A673 (cell line): ENCODE measurements around the gene FAM222B. TPM values are rescaled to one million over a fixed set of nuclear protein-coding genes. Genes with fewer than 3 reads are reported as not detected.
"Not testable (repeated sequence)": the region's sequence is repeated elsewhere in the genome, so short reads cannot be mapped to it uniquely, and the experiment has no call there.

Experiments
- BruUV-seq: library from RNA; stranded (reverse); fragments of 400-500 nt; replicated peaks from 2 replicates; lab custom pipeline; 2021; lab: Mats Ljungman, UMichigan
- CTCF ChIA-PET: fragments of 300-600 bp; sonication (Branson Sonifier 250); formaldehyde crosslinking; loops from one replicate; lab custom pipeline; 2022; ENCODE audit warnings: antibody characterized with exemption; lab: Charles Lee
- POLR2A ChIA-PET: fragments of 300-600 bp; sonication (Branson Sonifier 250); formaldehyde crosslinking; loops from one replicate; lab custom pipeline; 2022; ENCODE audit warnings: antibody characterized with exemption; ENCODE audit not compliant: low non-redundant PET; lab: Charles Lee
- DNase-seq: peaks from one replicate; pipeline ENCODE4 v3.0.0-alpha.2; 2015; ENCODE audit warnings: low spot score
- H3K27ac ChIP-seq: fragments of 200-600 bp; sonication (generic); 2 replicates; pipeline ENCODE4 v1.5.1; 2016; ENCODE audit warnings: mixed run types, low read depth, mild to moderate bottlenecking, mixed read lengths, antibody characterized with exemption, low read length; ENCODE audit not compliant: poor library complexity, severe bottlenecking
- H3K27me3 ChIP-seq: fragments of 200-600 bp; sonication (generic); replicated peaks from 2 replicates; pipeline ENCODE4 v1.6.1; 2017; ENCODE audit warnings: mixed run types, low read depth, mild to moderate bottlenecking, mixed read lengths, antibody characterized with exemption, low read length; ENCODE audit not compliant: insufficient read depth, poor library complexity
- H3K36me3 ChIP-seq: fragments of 200-600 bp; sonication (generic); 2 replicates; pipeline ENCODE4 v1.6.1; 2016; ENCODE audit warnings: mixed run types, mild to moderate bottlenecking, mixed read lengths, antibody characterized with exemption, low read length; ENCODE audit not compliant: insufficient read depth, poor library complexity, severe bottlenecking
- H3K4me1 ChIP-seq: fragments of 200-600 bp; sonication (generic); 2 replicates; pipeline ENCODE4 v1.6.1; 2017; ENCODE audit warnings: mixed run types, mild to moderate bottlenecking, mixed read lengths, antibody characterized with exemption, low read length; ENCODE audit not compliant: insufficient read depth, poor library complexity, severe bottlenecking
- H3K4me3 ChIP-seq: fragments of 200-600 bp; sonication (generic); 2 replicates; pipeline ENCODE4 v1.5.1; 2016; ENCODE audit warnings: low read depth, mixed run types, mild to moderate bottlenecking, mixed read lengths, low read length; ENCODE audit not compliant: poor library complexity, severe bottlenecking
- H3K9me3 ChIP-seq: fragments of 200-600 bp; sonication (generic); 2 replicates; pipeline ENCODE4 v1.6.1; 2016; ENCODE audit warnings: mixed run types, low read depth, mild to moderate bottlenecking, mixed read lengths, antibody characterized with exemption, low read length; ENCODE audit not compliant: poor library complexity, severe bottlenecking
- EZH2 ChIP-seq: fragments of 200-600 bp; sonication (generic); IDR thresholded peaks from 2 replicates; pipeline ENCODE4 v1.6.1; 2017; ENCODE audit warnings: borderline replicate concordance, low read depth, mild to moderate bottlenecking, mixed read lengths, antibody characterized with exemption, low read length; ENCODE audit not compliant: poor library complexity, severe bottlenecking
- intact Hi-C: fragments of 100-400 bp; cut with micrococcal nuclease; formaldehyde crosslinking; loops from one replicate; pipeline ENCODE4 v1.10.0; 2022; ENCODE audit not compliant: unreplicated experiment
- total RNA-seq: library from RNA; stranded (reverse); gene quantifications from 2 replicates; pipeline ENCODE4 v1.2.3, GENCODE V29; 2021
- TF ChIP-seq, protein P1 (sequence below): fragments of 300-800, 200-600 bp; sonication (generic); conservative IDR thresholded peaks from 2 replicates; pipeline ENCODE4 v1.5.1; 2017; ENCODE audit warnings: low read depth, mild to moderate bottlenecking, antibody characterized with exemption, low read length, moderate library complexity, mixed read lengths

FAM222B gene
- total RNA-seq, 1 experiment from 2014 or later: 27.3 TPM

DNA sequence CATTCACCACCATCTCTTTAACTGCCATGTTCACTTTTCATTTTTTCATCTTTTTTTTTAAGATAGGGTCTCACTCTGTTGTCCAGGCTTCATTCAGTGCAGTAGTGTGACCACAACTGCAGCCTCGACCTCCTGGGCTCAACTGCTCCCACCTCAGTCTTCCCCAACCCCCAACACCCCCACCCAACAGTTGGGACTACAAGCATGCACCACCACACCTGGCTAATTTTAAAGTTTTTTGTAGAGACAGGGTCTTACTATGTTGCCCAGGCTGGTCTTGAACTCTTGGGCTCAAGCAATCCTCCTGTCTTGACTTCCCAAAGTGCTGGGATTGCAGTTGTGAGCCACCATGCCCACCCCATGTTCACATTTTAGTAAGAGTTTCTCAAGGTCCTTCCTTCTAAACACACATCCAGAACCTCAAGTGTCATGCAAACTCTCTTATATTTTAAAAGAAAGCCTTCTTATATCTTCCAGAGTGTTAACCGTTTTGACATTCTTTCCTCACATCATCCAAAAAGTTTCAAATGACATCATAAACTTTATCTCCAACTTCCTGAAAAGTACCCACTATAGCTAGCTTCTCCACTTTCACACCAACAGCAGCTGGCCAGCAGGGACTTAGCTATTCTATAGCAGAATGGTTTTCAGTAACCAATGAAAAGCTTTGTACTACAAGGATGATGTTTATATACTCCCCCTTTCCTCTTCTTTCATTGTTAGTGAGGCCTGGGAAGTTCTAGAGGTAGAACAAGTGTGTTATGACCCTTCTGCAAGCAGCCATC lies 49.5 kb downstream of the FAM222B start:
- ChIA-PET CTCF (no interaction called here), POLR2A (no interaction called here)
- intact Hi-C loops: loop anchor here (10.0 kb wide), 1 partner anchor 62 kb away; the partner anchor contains the start of gene ERAL1
- no TSS peak for BruUV-seq
- H3K4me3 ChIP-seq: no peak overlapping the region
- no peaks in the 10 kb centered on the region for H3K36me3 ChIP-seq
- no peaks in the 10 kb centered on the region for H3K9me3 ChIP-seq
- H3K27me3 ChIP-seq: no peaks in the 10 kb centered on the region
- peaks cover 19% of the 10 kb centered on the region for H3K4me1 ChIP-seq
- no peak overlapping the region for H3K27ac ChIP-seq
- peak; percentile 47 for DNase-seq
- TF ChIP-seq EZH2: no peak
- TF ChIP-seq, protein P1, sequence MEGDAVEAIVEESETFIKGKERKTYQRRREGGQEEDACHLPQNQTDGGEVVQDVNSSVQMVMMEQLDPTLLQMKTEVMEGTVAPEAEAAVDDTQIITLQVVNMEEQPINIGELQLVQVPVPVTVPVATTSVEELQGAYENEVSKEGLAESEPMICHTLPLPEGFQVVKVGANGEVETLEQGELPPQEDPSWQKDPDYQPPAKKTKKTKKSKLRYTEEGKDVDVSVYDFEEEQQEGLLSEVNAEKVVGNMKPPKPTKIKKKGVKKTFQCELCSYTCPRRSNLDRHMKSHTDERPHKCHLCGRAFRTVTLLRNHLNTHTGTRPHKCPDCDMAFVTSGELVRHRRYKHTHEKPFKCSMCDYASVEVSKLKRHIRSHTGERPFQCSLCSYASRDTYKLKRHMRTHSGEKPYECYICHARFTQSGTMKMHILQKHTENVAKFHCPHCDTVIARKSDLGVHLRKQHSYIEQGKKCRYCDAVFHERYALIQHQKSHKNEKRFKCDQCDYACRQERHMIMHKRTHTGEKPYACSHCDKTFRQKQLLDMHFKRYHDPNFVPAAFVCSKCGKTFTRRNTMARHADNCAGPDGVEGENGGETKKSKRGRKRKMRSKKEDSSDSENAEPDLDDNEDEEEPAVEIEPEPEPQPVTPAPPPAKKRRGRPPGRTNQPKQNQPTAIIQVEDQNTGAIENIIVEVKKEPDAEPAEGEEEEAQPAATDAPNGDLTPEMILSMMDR: no peak

DNA sequence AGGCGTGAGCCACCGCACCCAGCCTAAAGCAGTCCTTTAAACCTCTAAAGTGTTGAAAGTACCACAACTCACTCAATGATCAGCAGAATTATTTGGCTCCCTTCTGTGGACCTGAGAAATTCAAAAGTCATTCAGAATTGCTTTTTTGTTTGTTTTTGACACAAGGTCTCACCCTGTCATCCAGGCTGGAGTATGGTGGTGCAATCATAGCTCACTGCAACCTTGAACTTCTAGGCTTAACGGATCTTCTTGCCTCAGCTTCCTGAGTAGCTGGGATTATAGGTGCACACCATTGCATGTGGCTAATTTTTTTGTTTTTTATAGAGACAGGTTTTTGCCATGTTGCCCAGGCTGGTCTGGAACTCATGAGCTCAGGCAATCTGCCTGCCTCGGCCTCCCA lies 54.5 kb downstream of the FAM222B start:
- Histone ChIP-seq H3K27me3 (no peaks in the 10 kb centered on the region), H3K27ac (no peak overlapping the region), H3K36me3 (no peaks in the 10 kb centered on the region), H3K4me3 (no peak overlapping the region), H3K4me1 (peaks cover under 1% of the 10 kb centered on the region), H3K9me3 (no peaks in the 10 kb centered on the region)
- ChIA-PET POLR2A (no interaction called here), CTCF (interaction anchor here (1.0 kb wide), 1 partner anchor 25 kb away, joined by 3 read pairs; no protein-coding TSS in a partner anchor)
- TF ChIP-seq, protein P1: no peak
- no peak for TF ChIP-seq EZH2
- BruUV-seq: no TSS peak
- intact Hi-C loops: no loop called here
- no peak for DNase-seq

DNA sequence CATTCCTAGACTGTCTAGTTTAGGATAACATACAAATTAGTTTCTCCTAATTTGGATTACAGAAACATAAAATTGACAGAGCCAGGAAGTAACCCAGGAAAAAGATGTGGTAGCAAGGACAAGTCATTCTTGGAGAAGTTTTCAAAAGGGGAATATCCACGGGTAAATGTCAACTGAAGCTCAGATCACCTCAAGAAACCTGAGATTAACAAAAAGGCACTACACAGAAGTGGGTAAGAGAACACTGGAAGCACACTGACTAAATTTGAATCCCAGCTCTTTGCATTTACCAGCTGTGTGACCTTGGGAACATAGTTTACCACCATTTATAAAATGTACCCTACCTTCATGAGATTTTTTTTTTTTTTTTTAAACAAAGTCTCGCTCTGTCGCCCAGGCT lies 59.4 kb downstream of the FAM222B start:
- POLR2A ChIA-PET: no interaction called here
- H3K27me3 ChIP-seq: no peaks in the 10 kb centered on the region
- TF ChIP-seq, protein P1: no peak
- TF ChIP-seq EZH2: no peak
- peaks cover 3% of the 10 kb centered on the region for H3K36me3 ChIP-seq
- no peaks in the 10 kb centered on the region for H3K9me3 ChIP-seq
- DNase-seq: no peak
- H3K4me1 ChIP-seq: peaks cover 4% of the 10 kb centered on the region
- BruUV-seq: no TSS peak
- H3K27ac ChIP-seq: no peak overlapping the region
- CTCF ChIA-PET: interaction anchor here (0.6 kb wide), 1 partner anchor 334 kb away, joined by 3 read pairs; no protein-coding TSS in a partner anchor
- H3K4me3 ChIP-seq: no peak overlapping the region
- intact Hi-C loops: no loop called here

DNA sequence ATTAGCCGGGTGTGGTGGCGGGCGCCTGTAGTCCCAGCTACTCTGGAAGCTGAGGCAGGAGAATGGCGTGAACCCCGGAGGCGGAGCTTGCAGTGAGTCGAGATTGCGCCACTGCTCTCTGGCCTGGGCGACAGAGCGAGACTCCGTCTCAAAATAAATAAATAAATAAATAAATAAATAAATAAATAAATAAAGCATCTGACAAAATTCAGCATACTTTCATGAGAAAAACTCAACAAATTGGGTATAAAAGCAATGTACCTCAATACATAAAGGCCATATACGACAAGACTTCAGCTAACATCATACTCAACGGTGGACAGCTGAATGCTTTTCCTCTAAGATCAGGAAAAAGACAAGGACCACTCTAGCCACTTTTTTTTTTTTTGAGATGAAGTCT lies 63.0 kb downstream of the FAM222B start:
- CTCF ChIA-PET, H3K27me3 ChIP-seq, H3K4me3 ChIP-seq, H3K36me3 ChIP-seq, intact Hi-C loops, BruUV-seq, H3K27ac ChIP-seq, DNase-seq, H3K4me1 ChIP-seq, H3K9me3 ChIP-seq, POLR2A ChIA-PET: not testable (repeated sequence)
